ENCODE data around the gene ABCC11.

The ABCC11 gene

DNA sequence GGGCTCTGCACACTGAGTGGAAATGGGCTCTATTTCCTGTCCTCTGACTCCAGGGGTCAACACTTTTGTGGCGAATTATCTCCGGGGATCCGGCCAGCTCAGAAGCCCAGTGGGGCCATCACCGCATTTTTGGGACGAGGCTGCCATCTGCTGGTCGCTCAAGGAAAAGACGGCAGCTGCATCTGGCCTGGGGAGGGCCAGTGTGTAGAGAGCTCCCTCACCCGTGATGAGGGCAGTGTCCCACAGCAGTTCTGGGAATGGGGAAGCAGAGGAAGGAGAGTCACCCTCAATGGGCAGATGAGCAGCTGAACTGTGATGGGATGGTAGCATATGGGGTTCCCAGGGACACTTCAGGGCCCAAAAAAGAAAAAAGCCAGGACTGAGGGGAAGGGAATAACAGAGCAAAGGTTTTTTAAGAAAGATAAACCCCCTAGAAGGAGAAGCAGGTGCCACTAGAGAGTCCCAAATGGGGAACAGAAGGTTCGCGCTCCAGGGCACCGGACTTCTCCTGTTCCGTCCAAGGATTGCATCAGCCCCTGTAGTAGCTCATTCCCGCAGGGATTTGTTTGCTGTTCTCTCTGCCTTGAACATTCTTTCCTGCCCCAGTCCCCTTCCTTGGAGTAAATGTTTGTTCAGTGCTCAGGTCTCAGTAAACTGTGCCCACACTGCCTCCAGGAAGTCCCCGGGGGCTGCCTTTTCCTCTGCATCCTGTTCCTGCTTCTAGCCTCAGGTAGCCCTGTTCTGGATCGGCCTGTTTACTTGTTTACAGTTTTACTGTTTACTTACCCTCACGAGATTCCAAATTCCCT lies 82.2 kb downstream of the ABCC11 start:
- peak; percentile 85 for DNase-seq (ENCODE audit: extremely low spot score)
- POLR2A ChIA-PET = interaction anchor here (0.6 to 0.7 kb wide), 2 partner anchors 1022 to 1127 kb away, joined by 3 to 4 read pairs; partner anchors contain the start of gene NETO2
- TF ChIP-seq FOXK2 (IDR thresholded peaks at IDR 0.05) = no peak
- TF ChIP-seq BHLHE40 (IDR thresholded peaks at IDR 0.05; ENCODE audit: borderline replicate concordance) = no peak
- TF ChIP-seq L3MBTL2 (conservative IDR thresholded peaks at IDR 0.05) = no peak
- no peak for TF ChIP-seq CTBP1 (IDR thresholded peaks at IDR 0.05; ENCODE audit: borderline replicate concordance)
- TF ChIP-seq SP1 (IDR thresholded peaks at IDR 0.05) = no peak
- TF ChIP-seq TARDBP (IDR thresholded peaks at IDR 0.05) = no peak
- no peak for TF ChIP-seq ARNT (IDR thresholded peaks at IDR 0.05)
- TF ChIP-seq ELF4 (IDR thresholded peaks at IDR 0.05) = no peak
- TF ChIP-seq FOXA1 (IDR thresholded peaks at IDR 0.05) = no peak
- TF ChIP-seq FOXM1 (IDR thresholded peaks at IDR 0.05; ENCODE audit: borderline replicate concordance) = no peak
- CTCF ChIA-PET = interaction anchor here (0.6 to 1.6 kb wide), 6 partner anchors 9 to 1311 kb away, joined by 3 to 6 read pairs (median 4); no protein-coding TSS in a partner anchor

GRCh38 chr16:48162839-48163410 lies 84.4 kb downstream of the ABCC11 start:
- POLR2A ChIA-PET = no interaction called here
- TF ChIP-seq PKNOX1 (IDR thresholded peaks at IDR 0.05) = no peak
- CTCF ChIA-PET = no interaction called here
- DNase-seq (ENCODE audit: extremely low spot score) = no peak

DNA sequence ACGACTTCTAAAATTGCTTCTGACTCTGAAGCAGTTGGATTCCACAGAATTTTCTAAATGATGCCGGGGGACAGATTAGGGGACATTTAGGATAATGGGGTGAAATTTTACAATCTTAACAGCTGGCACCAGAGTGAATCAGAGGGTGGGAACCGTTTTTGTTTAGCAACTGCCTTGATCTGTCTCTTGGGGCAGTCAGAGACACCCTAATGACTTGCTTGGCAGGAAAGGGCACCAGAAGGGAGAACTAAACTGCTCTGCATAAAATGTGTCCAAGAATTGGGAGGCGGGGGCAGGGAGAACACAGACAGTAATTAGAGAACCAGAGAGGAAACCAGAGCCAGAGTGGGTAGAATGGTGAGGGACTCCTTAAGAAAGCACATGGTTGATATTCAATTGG lies 85.4 kb downstream of the ABCC11 start:
- TF ChIP-seq BHLHE40 (IDR thresholded peaks at IDR 0.05; ENCODE audit: borderline replicate concordance) (no peak), SUZ12 (IDR thresholded peaks at IDR 0.05) (no peak), FOXM1 (IDR thresholded peaks at IDR 0.05; ENCODE audit: borderline replicate concordance) (no peak), ARNT (IDR thresholded peaks at IDR 0.05) (no peak), CTBP1 (IDR thresholded peaks at IDR 0.05; ENCODE audit: borderline replicate concordance) (no peak), HDGF (IDR thresholded peaks at IDR 0.05; ENCODE audit: borderline replicate concordance) (no peak), PKNOX1 (IDR thresholded peaks at IDR 0.05) (no peak), FOXK2 (IDR thresholded peaks at IDR 0.05) (no peak), L3MBTL2 (conservative IDR thresholded peaks at IDR 0.05) (no peak), LEF1 (IDR thresholded peaks at IDR 0.05; ENCODE audit: borderline replicate concordance) (no peak)
- ChIA-PET CTCF (no interaction called here), POLR2A (no interaction called here)
- DNase-seq (ENCODE audit: extremely low spot score) = no peak

DNA sequence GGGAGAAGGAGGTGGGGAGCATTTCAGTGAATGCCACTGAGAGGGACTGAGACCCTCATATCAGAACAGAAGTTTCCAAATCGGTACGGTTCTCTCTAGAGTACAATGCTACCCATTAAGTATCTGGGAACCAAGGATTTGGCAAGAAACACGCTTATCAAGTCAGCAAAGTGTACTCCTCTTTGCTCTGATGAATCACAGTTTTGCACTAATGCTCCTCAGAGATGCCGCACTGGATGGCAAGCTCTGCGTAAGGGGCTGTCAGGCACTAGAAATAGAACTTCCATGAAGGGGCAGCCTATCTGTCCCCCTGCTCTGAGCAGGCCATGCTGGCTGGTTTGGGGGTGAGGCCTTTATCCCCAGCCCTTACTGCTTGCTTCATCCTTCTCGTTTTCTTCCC lies 86.8 kb downstream of the ABCC11 start:
- CTCF ChIA-PET = no interaction called here
- TF ChIP-seq NFRKB (IDR thresholded peaks at IDR 0.05) (no peak), FOXK2 (IDR thresholded peaks at IDR 0.05) (no peak), SUZ12 (IDR thresholded peaks at IDR 0.05) (no peak), FOXA1 (IDR thresholded peaks at IDR 0.05) (no peak), ARNT (IDR thresholded peaks at IDR 0.05) (no peak), ZNF384 (IDR thresholded peaks at IDR 0.05) (no peak)
- POLR2A ChIA-PET = no interaction called here
- no peak for DNase-seq (ENCODE audit: extremely low spot score)

DNA sequence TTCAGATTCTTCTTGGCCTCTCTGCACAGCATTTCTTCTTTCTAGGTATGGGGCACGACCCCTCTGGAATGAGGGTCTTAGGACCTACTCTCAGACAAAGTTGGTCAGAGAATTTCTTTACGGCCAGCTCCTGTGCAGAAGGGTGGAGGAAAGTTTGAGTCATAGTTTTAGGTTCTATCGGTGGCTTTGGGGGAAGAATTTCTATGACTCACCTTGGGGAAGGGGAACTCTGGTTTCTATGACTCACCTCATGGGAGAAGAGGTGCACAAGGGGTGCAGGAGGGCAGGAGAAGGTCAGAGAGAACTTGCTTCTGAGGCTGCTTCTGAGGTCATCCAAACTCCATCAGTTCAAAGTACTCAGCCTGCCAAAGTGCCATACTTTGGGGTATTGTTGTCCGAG lies 89.0 kb downstream of the ABCC11 start:
- POLR2A ChIA-PET = no interaction called here
- no peak for TF ChIP-seq SUZ12 (IDR thresholded peaks at IDR 0.05)
- no peak for TF ChIP-seq HDGF (IDR thresholded peaks at IDR 0.05; ENCODE audit: borderline replicate concordance)
- no peak for TF ChIP-seq TARDBP (IDR thresholded peaks at IDR 0.05)
- CTCF ChIA-PET = no interaction called here
- no peak for DNase-seq (ENCODE audit: extremely low spot score)

GRCh38 chr16:48157794-48158193 lies 89.5 kb downstream of the ABCC11 start:
- no peak for DNase-seq (ENCODE audit: extremely low spot score)
- POLR2A ChIA-PET = no interaction called here
- CTCF ChIA-PET = interaction anchor here (0.9 kb wide), 1 partner anchor 16 kb away, joined by 3 read pairs; no protein-coding TSS in a partner anchor
- no peak for TF ChIP-seq PKNOX1 (IDR thresholded peaks at IDR 0.05)
- TF ChIP-seq BHLHE40 (IDR thresholded peaks at IDR 0.05; ENCODE audit: borderline replicate concordance) = no peak
- no peak for TF ChIP-seq SP1 (IDR thresholded peaks at IDR 0.05)
- TF ChIP-seq SUZ12 (IDR thresholded peaks at IDR 0.05) = no peak
- no peak for TF ChIP-seq ELF4 (IDR thresholded peaks at IDR 0.05)
- no peak for TF ChIP-seq NFRKB (IDR thresholded peaks at IDR 0.05)
- no peak for TF ChIP-seq FOXA1 (IDR thresholded peaks at IDR 0.05)
- no peak for TF ChIP-seq FOXM1 (IDR thresholded peaks at IDR 0.05; ENCODE audit: borderline replicate concordance)
- no peak for TF ChIP-seq FOXK2 (IDR thresholded peaks at IDR 0.05)
- no peak for TF ChIP-seq CTBP1 (IDR thresholded peaks at IDR 0.05; ENCODE audit: borderline replicate concordance)
- TF ChIP-seq L3MBTL2 (conservative IDR thresholded peaks at IDR 0.05) = no peak
- TF ChIP-seq HDGF (IDR thresholded peaks at IDR 0.05; ENCODE audit: borderline replicate concordance) = no peak
- no peak for TF ChIP-seq LEF1 (IDR thresholded peaks at IDR 0.05; ENCODE audit: borderline replicate concordance)
- TF ChIP-seq ZNF384 (IDR thresholded peaks at IDR 0.05) = no peak
- no peak for TF ChIP-seq TARDBP (IDR thresholded peaks at IDR 0.05)
- TF ChIP-seq ARNT (IDR thresholded peaks at IDR 0.05) = no peak
